Measurements from ENCODE around the gene SLC39A7.
"Not testable (repeated sequence)": the region's sequence is repeated elsewhere in the genome, so short reads cannot be mapped to it uniquely, and the experiment has no call there.

The SLC39A7 gene

GRCh38 chr6:33205191-33206026, 4.7 kb downstream of the SLC39A7 start:
- DNase-seq (ENCODE audit: low read depth, low spot score): no peak

- no peak for DNase-seq (ENCODE audit: low read depth, low spot score)
Observed at GRCh38 chr6:33206027-33206863, 5.6 kb downstream of the SLC39A7 start.

- DNase-seq (ENCODE audit: low read depth, low spot score): no peak
Observed at GRCh38 chr6:33206864-33207551, 6.3 kb downstream of the SLC39A7 start.

GRCh38 chr6:33207552-33208090, 7.0 kb downstream of the SLC39A7 start:
- no peak for DNase-seq (ENCODE audit: low read depth, low spot score)

- DNase-seq (ENCODE audit: low read depth, low spot score): peak; percentile 76
Observed at GRCh38 chr6:33208091-33208967, 7.7 kb downstream of the SLC39A7 start, which contains the start of gene RING1. Gene RING1, plus strand, starts transcription at chr6:33208500. Its CDS starts 323 bp downstream, at chr6:33208823.

GRCh38 chr6:33209856-33210255, 9.2 kb downstream of the SLC39A7 start:
- no peak for DNase-seq (ENCODE audit: low read depth, low spot score)

- DNase-seq (ENCODE audit: low read depth, low spot score): no peak
Observed at GRCh38 chr6:33211136-33211535, 10.5 kb downstream of the SLC39A7 start.

GRCh38 chr6:33211666-33212422, 11.2 kb downstream of the SLC39A7 start:
- DNase-seq (ENCODE audit: low read depth, low spot score): no peak

- no peak for DNase-seq (ENCODE audit: low read depth, low spot score)
Observed at GRCh38 chr6:33212857-33213165, 12.1 kb downstream of the SLC39A7 start.

- DNase-seq (ENCODE audit: low read depth, low spot score): no peak
Observed at GRCh38 chr6:33213166-33213988, 12.7 kb downstream of the SLC39A7 start.

- no peak for DNase-seq (ENCODE audit: low read depth, low spot score)
Observed at GRCh38 chr6:33213989-33214335, 13.3 kb downstream of the SLC39A7 start.

- DNase-seq (ENCODE audit: low read depth, low spot score): no peak
Observed at GRCh38 chr6:33215271-33216116, 14.8 kb downstream of the SLC39A7 start.

- DNase-seq (ENCODE audit: low read depth, low spot score): no peak
Observed at GRCh38 chr6:33216117-33216649, 15.5 kb downstream of the SLC39A7 start.

GRCh38 chr6:33217246-33217645, 16.6 kb downstream of the SLC39A7 start:
- no peak for DNase-seq (ENCODE audit: low read depth, low spot score)

GRCh38 chr6:33217681-33218080, 17.0 kb downstream of the SLC39A7 start:
- DNase-seq (ENCODE audit: low read depth, low spot score): no peak

GRCh38 chr6:33226503-33227120, 25.9 kb downstream of the SLC39A7 start:
- DNase-seq (ENCODE audit: low read depth, low spot score): not testable (repeated sequence)

- DNase-seq (ENCODE audit: low read depth, low spot score): no peak
Observed at GRCh38 chr6:33235221-33235634, 34.6 kb downstream of the SLC39A7 start.

GRCh38 chr6:33236328-33236727, 35.7 kb downstream of the SLC39A7 start:
- no peak for DNase-seq (ENCODE audit: low read depth, low spot score)
